Measurements from ENCODE around the gene GLMN.
A peak's percentile ranks its signal among the peaks of the same experiment; 100 is the strongest.

The GLMN gene, protein sequence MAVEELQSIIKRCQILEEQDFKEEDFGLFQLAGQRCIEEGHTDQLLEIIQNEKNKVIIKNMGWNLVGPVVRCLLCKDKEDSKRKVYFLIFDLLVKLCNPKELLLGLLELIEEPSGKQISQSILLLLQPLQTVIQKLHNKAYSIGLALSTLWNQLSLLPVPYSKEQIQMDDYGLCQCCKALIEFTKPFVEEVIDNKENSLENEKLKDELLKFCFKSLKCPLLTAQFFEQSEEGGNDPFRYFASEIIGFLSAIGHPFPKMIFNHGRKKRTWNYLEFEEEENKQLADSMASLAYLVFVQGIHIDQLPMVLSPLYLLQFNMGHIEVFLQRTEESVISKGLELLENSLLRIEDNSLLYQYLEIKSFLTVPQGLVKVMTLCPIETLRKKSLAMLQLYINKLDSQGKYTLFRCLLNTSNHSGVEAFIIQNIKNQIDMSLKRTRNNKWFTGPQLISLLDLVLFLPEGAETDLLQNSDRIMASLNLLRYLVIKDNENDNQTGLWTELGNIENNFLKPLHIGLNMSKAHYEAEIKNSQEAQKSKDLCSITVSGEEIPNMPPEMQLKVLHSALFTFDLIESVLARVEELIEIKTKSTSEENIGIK

DNA sequence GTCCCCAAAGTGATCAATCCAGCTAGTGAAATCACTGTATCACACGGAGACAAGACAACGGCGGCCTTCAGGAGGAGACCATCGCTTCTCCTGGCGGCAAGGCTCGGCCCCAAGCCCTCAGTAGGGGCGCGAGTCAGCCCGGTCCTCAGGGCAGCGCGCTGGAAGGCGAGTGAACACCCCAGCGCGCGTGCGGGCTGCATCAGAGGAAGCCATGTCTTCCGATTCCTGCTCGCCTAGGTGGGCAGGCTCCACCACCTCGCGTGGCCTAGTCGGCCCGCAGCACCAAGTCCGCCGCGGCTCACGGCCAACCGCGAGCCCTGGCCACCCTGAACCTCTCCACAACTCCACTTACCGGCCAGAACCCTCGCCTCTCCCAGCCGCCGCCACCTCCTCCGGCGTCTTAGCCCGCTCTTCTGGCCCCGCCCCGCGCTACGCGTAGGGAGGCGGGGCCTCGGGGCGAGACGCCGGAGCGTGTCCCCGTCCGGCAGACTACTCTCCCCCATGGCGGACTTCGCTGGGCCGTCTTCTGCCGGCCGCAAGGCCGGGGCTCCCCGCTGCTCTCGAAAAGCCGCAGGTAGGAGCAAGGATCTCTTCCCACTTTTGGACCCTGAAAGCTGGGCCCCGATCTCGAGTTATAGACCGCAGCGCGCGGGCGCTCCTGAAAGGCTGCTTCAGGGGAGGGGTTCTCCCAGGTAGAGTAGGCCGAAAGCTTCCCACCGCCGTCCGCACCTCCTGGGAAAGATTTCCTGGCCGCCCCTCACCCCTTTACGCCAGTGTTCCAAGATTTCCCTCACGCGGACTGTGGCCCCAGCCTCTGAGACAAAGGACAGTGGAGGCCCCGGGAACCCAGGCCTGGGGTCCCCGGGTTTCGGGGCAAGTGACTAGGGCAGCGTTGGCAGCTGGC, at the start of gene GLMN, which contains the start of gene RPAP2:
Gene GLMN, minus strand, starts transcription at position 415 of the 904 bp plus-strand sequence. CDS start 988 bp downstream, outside the sequence.
Gene RPAP2, plus strand, starts transcription at position 487 of the 904 bp plus-strand sequence. Its CDS starts 15 bp downstream, at position 502.
- DNase-seq = peak; percentile 53 to 65 (median 58)

DNA sequence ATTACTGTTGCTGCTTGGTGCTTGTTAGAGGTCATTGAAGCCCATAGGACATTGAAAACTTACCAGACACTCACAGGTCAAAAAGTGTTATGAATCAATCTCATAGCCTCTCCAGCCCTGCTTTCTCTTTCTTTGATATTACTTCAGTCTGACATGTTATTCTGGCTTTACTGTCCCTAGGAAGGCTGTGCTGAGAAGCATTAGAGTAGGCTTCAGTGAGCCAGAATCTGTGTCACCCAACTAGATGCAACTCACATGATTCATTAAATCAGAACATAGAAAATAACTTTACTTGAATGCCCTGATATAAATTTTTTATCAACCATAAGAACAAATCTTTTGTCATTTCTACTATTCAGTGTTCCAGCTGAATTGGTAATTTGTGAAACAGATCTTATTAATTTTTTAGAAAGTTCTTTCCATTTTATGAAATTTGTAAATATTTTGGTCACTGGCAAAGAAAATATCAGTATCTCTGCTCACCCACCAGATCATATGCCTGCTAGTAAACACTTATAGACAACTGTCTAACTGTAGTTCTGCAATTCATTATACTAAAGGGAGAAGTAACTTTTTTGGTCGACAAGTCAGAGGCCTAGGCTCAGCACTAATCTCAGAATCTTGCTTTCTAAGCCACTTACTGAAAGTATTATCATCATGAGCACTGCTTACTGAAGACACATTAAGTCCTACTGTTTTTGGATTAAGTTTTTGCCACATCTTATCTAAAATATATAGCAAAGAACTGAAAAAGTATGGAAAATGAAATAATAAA, 48.3 kb upstream of the GLMN start:
- DNase-seq = no peak

DNA sequence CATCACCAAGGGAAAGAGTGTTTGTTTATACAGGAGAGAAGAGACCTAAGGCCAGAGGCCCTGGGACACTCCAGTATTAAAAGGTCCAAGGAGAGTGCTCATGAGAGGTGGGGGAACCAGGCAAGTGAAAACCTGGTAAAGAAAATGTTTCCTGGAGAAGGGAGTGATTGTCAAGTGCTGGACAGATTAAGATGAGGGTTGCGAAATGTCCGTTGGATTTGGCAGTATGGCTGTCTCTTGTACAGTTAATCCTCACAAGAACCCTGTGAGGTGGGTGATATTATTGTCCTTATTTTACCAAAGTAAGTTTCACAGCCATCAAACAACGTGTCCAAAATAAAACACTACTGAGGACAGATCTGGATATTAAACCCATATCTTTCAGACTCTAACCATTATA, 44.3 kb upstream of the GLMN start:
- DNase-seq = no peak

GRCh38 chr1:92342401-92342800, 43.6 kb upstream of the GLMN start:
- DNase-seq = no peak

DNA sequence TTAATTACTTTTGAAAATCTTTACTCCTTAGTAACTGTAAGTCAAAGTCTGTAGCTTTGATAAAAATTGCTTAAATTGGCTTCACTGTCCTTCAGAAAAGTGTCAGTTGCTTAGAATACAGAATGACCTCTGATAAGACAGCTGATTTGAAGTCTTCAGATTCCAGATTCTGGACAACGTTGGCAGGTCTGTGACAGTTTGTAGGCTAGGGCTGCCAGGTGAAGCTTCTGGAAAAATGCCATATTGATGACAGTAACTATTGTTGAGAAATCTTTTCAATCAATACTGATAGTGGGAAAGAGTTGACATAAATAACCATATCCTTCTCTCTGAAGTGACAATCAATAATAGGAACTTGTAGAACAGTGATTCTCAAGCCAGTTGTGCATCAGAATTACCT, 41.4 kb upstream of the GLMN start:
- no peak for DNase-seq

GRCh38 chr1:92333668-92334067, 34.9 kb upstream of the GLMN start:
- DNase-seq = no peak

- DNase-seq = no peak
These were observed 30.8 kb upstream of the GLMN start for GRCh38 chr1:92329347-92330129.

DNA sequence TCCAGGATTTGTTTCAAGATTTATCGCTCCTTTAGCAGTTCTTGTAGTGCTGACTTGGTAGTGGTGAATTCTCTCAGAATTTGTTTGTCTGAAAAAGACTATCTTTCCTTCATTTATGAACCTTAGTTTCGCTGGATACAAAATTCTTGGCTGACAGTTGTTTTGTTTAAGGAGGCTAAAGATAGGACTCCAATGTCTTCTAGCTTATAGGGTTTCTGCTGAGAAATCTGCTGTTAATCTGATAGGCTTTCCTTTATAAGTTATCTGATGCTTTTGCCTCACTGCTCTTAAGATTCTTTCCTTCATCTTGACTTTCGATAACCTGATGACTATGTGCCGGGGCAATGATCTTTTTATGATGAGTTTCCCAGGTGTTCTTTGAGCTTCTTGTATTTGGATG, 29.0 kb upstream of the GLMN start:
- DNase-seq = no peak

- DNase-seq = no peak
These were observed 27.9 kb upstream of the GLMN start for GRCh38 chr1:92326681-92327080.

DNA sequence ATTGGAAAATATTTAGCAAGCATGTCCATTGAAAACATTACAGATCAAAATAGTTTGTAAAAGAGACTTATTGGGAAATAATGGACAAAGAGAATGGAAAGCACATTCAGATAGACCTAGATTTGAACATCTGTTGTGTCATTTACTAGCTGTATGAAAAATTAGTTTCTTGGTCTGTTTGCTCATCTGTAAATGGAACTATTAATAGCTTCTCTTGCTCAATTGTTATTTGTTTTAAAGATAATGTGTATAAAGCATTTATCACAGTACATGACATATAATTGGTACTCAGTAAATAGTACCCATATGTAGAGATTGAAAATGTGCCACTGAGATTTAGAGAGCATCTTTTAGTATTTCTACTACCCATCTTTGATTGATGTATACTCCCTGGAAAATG, 26.0 kb upstream of the GLMN start:
- DNase-seq = no peak

- DNase-seq = no peak
These were observed 25.0 kb upstream of the GLMN start for GRCh38 chr1:92323473-92324453.

DNA sequence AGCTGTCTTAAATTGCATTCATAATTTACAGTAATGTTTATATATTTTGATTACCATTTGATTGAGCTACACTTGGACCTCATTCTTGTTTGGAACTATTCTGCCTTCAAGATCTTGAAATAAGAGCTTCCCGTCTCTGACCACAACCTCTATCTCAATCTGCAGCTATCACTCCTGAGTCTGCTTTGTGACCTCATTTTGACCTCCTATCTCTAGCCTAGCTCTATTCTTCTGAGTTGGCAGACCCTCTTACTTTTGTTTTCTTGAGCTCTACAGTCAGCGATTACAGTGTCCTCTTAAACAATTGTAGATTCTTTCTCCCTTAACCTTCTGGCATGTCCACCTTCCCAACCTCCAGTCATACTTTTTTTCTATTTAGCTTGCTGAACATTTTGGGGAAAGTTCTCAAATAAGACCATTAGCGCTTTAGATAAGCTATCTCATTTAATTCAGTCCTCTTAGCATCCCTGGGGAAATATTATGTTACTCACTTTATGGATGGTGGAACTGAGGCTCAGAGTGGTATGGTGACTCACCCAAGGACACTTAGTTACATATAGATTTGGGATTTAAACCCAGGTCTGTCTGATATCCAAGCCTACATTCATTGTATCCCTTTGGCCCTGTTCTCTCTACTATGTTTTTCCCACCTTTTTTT, 19.2 kb upstream of the GLMN start:
- no peak for DNase-seq

DNA sequence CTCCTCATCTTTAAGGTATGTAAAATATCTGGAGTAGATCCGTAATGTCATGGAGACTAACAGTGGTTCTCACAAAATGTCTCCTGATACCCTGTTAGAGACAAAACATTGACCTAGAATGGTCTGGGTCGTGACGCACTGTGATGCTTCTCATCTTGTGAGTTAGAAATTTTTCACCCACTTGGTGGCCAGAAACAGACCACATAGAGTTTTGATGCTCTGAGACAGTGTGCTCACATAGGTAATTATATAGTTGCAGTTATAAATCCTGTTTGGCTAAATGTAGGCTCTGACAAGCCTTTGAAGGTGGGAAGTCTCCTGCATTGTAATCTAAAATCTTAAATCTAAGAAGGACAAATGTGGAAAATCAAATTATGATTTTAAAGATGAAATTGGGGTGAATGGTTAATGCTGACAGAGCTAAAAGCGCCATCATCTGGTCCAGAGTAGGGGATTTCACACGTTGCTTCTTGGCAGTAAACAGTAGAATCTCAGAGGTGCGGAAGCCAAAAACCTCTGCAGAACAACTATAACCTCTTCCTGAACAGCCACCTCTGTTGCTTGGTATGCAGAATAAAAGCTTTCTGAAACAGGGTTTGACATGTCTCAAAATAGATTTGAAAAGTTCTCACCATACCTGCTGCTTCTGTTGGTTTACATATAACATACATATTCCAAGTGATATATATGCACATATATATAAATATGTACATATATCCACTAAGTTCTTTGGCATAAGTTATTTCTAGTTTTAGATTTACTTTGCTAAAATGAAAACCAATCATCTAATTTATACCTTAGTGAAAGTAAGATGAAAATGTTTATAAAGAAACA, 17.2 kb upstream of the GLMN start:
- DNase-seq = no peak

GRCh38 chr1:92314024-92314423, 15.2 kb upstream of the GLMN start:
- DNase-seq = no peak

- no peak for DNase-seq
These were observed 11.4 kb upstream of the GLMN start for GRCh38 chr1:92310185-92310597.

DNA sequence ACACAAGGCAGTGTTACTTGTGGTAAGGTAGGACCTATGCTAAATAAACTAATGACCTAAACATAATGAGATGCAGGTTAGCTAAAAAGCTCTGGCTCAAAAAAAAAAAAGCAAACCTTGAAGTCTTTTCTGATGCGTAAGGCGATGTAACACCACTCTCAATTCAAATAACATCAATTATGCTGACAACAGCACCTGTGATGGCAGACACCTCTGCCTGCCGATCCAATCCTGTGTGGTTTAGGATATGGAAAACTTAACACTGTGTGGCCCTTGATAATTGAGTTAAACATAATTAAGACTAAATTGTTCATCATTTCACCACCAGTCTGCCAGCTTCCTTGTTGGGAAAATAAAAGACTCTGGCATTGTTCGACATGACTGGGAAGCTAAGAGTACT, 9.2 kb upstream of the GLMN start:
- DNase-seq = no peak

- no peak for DNase-seq
These were observed 7.2 kb upstream of the GLMN start for GRCh38 chr1:92306020-92306419.

GRCh38 chr1:92301021-92301420, 2.2 kb upstream of the GLMN start:
- no peak for DNase-seq

Measured in activated CD4-positive, CD25-positive, alpha-beta regulatory T cell (primary cell).